Liver (tissue), 9 donors: ENCODE data around the gene STRN. TPM values are rescaled to one million over a fixed set of nuclear protein-coding genes. Genes with fewer than 3 reads are reported as not detected.
"Not testable (repeated sequence)": the region's sequence is repeated elsewhere in the genome, so short reads cannot be mapped to it uniquely, and the experiment has no call there.

ENCODE experiments used
- DNase-seq: peaks from one replicate; pipeline ENCODE4 v3.0.0-alpha.2; 2017; ENCODE audit warnings: low spot score
- H3K27ac ChIP-seq, 2 donors: one replicate each; pipeline ENCODE4 v1.7.0; 2013; ENCODE audit warnings: inconsistent platforms in 2 of 2, low read length in 2 of 2, control low read depth in 1 of 2, low read depth in 1 of 2, mild to moderate bottlenecking in 1 of 2
- H3K27me3 ChIP-seq, 4 donors: one replicate each; pipeline versions ENCODE4 v1.6.1 to v1.7.0; 2013; ENCODE audit warnings: low read length in 3 of 4, inconsistent platforms in 1 of 4, mild to moderate bottlenecking in 1 of 4, moderate library complexity in 1 of 4; ENCODE audit not compliant: control insufficient read depth in 4 of 4, insufficient read depth in 4 of 4
- H3K36me3 ChIP-seq, 4 donors: one replicate each; pipeline versions ENCODE4 v1.6.1 to v1.7.0; 2013; ENCODE audit warnings: low read length in 3 of 4, mild to moderate bottlenecking in 3 of 4, low read depth in 1 of 4, moderate library complexity in 1 of 4; ENCODE audit not compliant: control insufficient read depth in 4 of 4, insufficient read depth in 3 of 4
- H3K4me1 ChIP-seq, 4 donors: one replicate each; pipeline versions ENCODE4 v1.6.1 to v1.7.0; 2013; ENCODE audit warnings: low read length in 3 of 4, mild to moderate bottlenecking in 3 of 4, moderate library complexity in 1 of 4; ENCODE audit not compliant: control insufficient read depth in 4 of 4, insufficient read depth in 4 of 4
- H3K4me3 ChIP-seq, 3 donors: one replicate each; pipeline versions ENCODE4 v1.6.1 to v1.7.0; 2013; ENCODE audit warnings: low read length in 3 of 3, control low read depth in 1 of 3, low read depth in 1 of 3, mild to moderate bottlenecking in 1 of 3
- H3K9ac ChIP-seq, 2 donors: one replicate each; pipeline ENCODE4 v1.7.0; 2013; ENCODE audit warnings: low read length in 2 of 2, mild to moderate bottlenecking in 2 of 2, moderate library complexity in 2 of 2, control low read depth in 1 of 2, low read depth in 1 of 2
- H3K9me3 ChIP-seq, 4 donors: one replicate each; pipeline versions ENCODE4 v1.6.1 to v1.7.0; 2013; ENCODE audit warnings: low read length in 3 of 4; ENCODE audit not compliant: control insufficient read depth in 4 of 4
- FOXA1 ChIP-seq: IDR thresholded peaks from 2 replicates; pipeline ENCODE4 v1.6.1; 2016; ENCODE audit warnings: antibody characterized with exemption
- GABPA ChIP-seq, 2 donors: IDR thresholded peaks in 1 of 2; conservative IDR thresholded peaks in 1 of 2; 2 replicates each; pipeline ENCODE4 v1.6.1; 2016; ENCODE audit warnings: antibody characterized with exemption in 2 of 2, mild to moderate bottlenecking in 1 of 2, moderate library complexity in 1 of 2
- HNF4A ChIP-seq, 2 donors: conservative IDR thresholded peaks; 2 replicates each; pipeline ENCODE4 v1.6.1; 2016; ENCODE audit warnings: antibody characterized with exemption in 2 of 2, mild to moderate bottlenecking in 2 of 2
- HNF4G ChIP-seq: IDR thresholded peaks from 2 replicates; pipeline ENCODE4 v1.6.1; 2016; ENCODE audit warnings: antibody characterized with exemption
- JUND ChIP-seq, 2 donors: IDR thresholded peaks; 2 replicates each; pipeline ENCODE4 v1.6.1; 2016; ENCODE audit warnings: antibody characterized with exemption in 2 of 2
- MAX ChIP-seq: IDR thresholded peaks from 2 replicates; pipeline ENCODE4 v1.6.1; 2016; ENCODE audit warnings: antibody characterized with exemption
- NR2F2 ChIP-seq: IDR thresholded peaks from 2 replicates; pipeline ENCODE4 v1.6.1; 2016; ENCODE audit warnings: antibody characterized with exemption
- RAD21 ChIP-seq, 2 donors: IDR thresholded peaks; 2 replicates each; pipeline ENCODE4 v1.6.1; 2016; ENCODE audit warnings: antibody characterized with exemption in 2 of 2, mild to moderate bottlenecking in 2 of 2
- REST ChIP-seq: IDR thresholded peaks from 2 replicates; pipeline ENCODE4 v1.6.1; 2016; ENCODE audit warnings: antibody characterized with exemption, mild to moderate bottlenecking
- RXRA ChIP-seq, 2 donors: IDR thresholded peaks; 2 replicates each; pipeline ENCODE4 v1.6.1; 2017 to 2018; ENCODE audit warnings: antibody characterized with exemption in 2 of 2, mild to moderate bottlenecking in 1 of 2
- SP1 ChIP-seq: IDR thresholded peaks from 2 replicates; pipeline ENCODE4 v1.6.1; 2018; ENCODE audit warnings: antibody characterized with exemption, mild to moderate bottlenecking
- TAF1 ChIP-seq: conservative IDR thresholded peaks from 2 replicates; pipeline ENCODE4 v1.6.1; 2016; ENCODE audit warnings: antibody characterized with exemption, mild to moderate bottlenecking
- YY1 ChIP-seq: IDR thresholded peaks from 2 replicates; pipeline ENCODE4 v1.6.1; 2016; ENCODE audit warnings: antibody characterized with exemption, mild to moderate bottlenecking
- ZBTB33 ChIP-seq: IDR thresholded peaks from 2 replicates; pipeline ENCODE4 v1.6.1; 2016; ENCODE audit warnings: antibody characterized with exemption
- WGBS: extraction: QIAGEN DNeasy Blood & Tissue Kit; methylation state at CpG from one replicate; pipeline ENCODE4 v1.1.7; 2013; 5-methylcytosine and 5-hydroxymethylcytosine counted together
- polyA plus RNA-seq, 2 donors: library from polyadenylated mRNA; stranded (reverse) in 1 of 2; unstranded in 1 of 2; fragments of 200-250 nt in 1 of 2; fragments of >200 nt in 1 of 2; fragmentation: Nextera tagmentation in 1 of 2; extraction: Ambion mirVana in 1 of 2; gene quantifications; one replicate each; pipeline versions ENCODE4 v1.2.1 to v1.2.3, GENCODE V29; 2013 to 2015
- total RNA-seq, 2 donors: library from RNA; depleted of rRNA; stranded (reverse); fragments of >200 nt; gene quantifications; one replicate each; pipeline ENCODE4 v1.2.3, GENCODE V29; 2014
- donor health status: healthy.
- donor health status: healthy.
- donor health status: healthy.
- donor health status: healthy.
- donor health status: healthy.

STRN gene
- total and polyA plus RNA-seq, 4 donors, result 2.5 to 11.9 (median 5.6) TPM

GRCh38 chr2:36889795-36890194, 76.5 kb downstream of the STRN start:
- Histone ChIP-seq H3K4me1 (peaks cover 0 to 2% (median 0%) of the 10 kb centered on the region in 4 donors), H3K4me3 (no peak overlapping the region), H3K27me3 (no peaks in the 10 kb centered on the region), H3K27ac (no peak overlapping the region), H3K9me3 (no peaks in the 10 kb centered on the region), H3K9ac (no peak overlapping the region), H3K36me3 (peaks cover 0 to 8% (median 0%) of the 10 kb centered on the region in 4 donors)
- no peak for TF ChIP-seq FOXA1
- no peak for TF ChIP-seq RAD21 (IDR thresholded peaks at IDR 0.05)
- no peak for TF ChIP-seq HNF4A (conservative IDR thresholded peaks at IDR 0.05)
- no peak for TF ChIP-seq HNF4G
- TF ChIP-seq GABPA (IDR thresholded peaks at IDR 0.05 in 1 of 2, conservative IDR thresholded peaks at IDR 0.05 in 1 of 2), result no peak
- TF ChIP-seq SP1, result no peak
- TF ChIP-seq MAX, result no peak
- TF ChIP-seq RXRA (IDR thresholded peaks at IDR 0.05), result no peak
- no peak for TF ChIP-seq NR2F2
- TF ChIP-seq TAF1, result no peak
- no peak for TF ChIP-seq JUND (IDR thresholded peaks at IDR 0.05)
- TF ChIP-seq ZBTB33, result no peak
- TF ChIP-seq YY1, result no peak
- TF ChIP-seq REST, result no peak
- no peak for DNase-seq
- WGBS, result 80% methylated on average over 4 of the region's 4 CpGs

GRCh38 chr2:36887095-36887494, 79.2 kb downstream of the STRN start:
- DNase-seq, H3K9ac ChIP-seq, H3K27me3 ChIP-seq, H3K9me3 ChIP-seq, H3K27ac ChIP-seq, H3K4me3 ChIP-seq, H3K4me1 ChIP-seq: not testable (repeated sequence)
- WGBS, result 97% methylated on average over 9 of the region's 9 CpGs
- H3K36me3 ChIP-seq, result peaks cover 0 to 14% (median 0%) of the 10 kb centered on the region in 4 donors

GRCh38 chr2:36886664-36887063, 79.7 kb downstream of the STRN start:
- 96% methylated on average over 1 of the region's 1 CpG for WGBS
- Histone ChIP-seq H3K27me3 (no peaks in the 10 kb centered on the region), H3K36me3 (peaks cover 0 to 14% (median under 1%) of the 10 kb centered on the region in 4 donors), H3K4me1 (no peaks in the 10 kb centered on the region), H3K4me3 (no peak overlapping the region), H3K27ac (no peak overlapping the region), H3K9me3 (no peaks in the 10 kb centered on the region), H3K9ac (no peak overlapping the region)
- no peak for DNase-seq
- TF ChIP-seq REST, result no peak
- TF ChIP-seq RXRA (IDR thresholded peaks at IDR 0.05), result no peak
